GM19099 (cell line): ENCODE results near the gene SCRN2.
A peak's percentile ranks its signal among the peaks of the same experiment; 100 is the strongest.

Source experiments
- POLR2A ChIP-seq: IDR thresholded peaks from 3 replicates; pipeline ENCODE4 v1.6.1; 2011; ENCODE audit warnings: low read depth; ENCODE audit not compliant: insufficient read length; ENCODE audit errors: extremely low read depth

Gene SCRN2

GRCh38 chr17:47822785-47823184 lies 18.3 kb downstream of the SCRN2 start:
- TF ChIP-seq POLR2A, result no peak

- TF ChIP-seq POLR2A, result peak; percentile 82
Observed at GRCh38 chr17:47821424-47822391, 19.4 kb downstream of the SCRN2 start, which contains the start of gene OSBPL7. Gene OSBPL7 (minus strand): TSS chr17:47821794. CDS start chr17:47820278, 1,516 bp downstream.

GRCh38 chr17:47821031-47821423 lies 20.0 kb downstream of the SCRN2 start:
- no peak for TF ChIP-seq POLR2A

- no peak for TF ChIP-seq POLR2A
Observed at GRCh38 chr17:47820033-47820789, 20.9 kb downstream of the SCRN2 start.

GRCh38 chr17:47819475-47819874 lies 21.6 kb downstream of the SCRN2 start:
- TF ChIP-seq POLR2A, result no peak

GRCh38 chr17:47818002-47818695 lies 22.9 kb downstream of the SCRN2 start:
- TF ChIP-seq POLR2A, result no peak

- no peak for TF ChIP-seq POLR2A
Observed at GRCh38 chr17:47816947-47817346, 24.1 kb downstream of the SCRN2 start.

- TF ChIP-seq POLR2A, result no peak
Observed at GRCh38 chr17:47816111-47816735, 24.9 kb downstream of the SCRN2 start.

- no peak for TF ChIP-seq POLR2A
Observed at GRCh38 chr17:47815106-47815918, 25.8 kb downstream of the SCRN2 start.

GRCh38 chr17:47813512-47814031 lies 27.5 kb downstream of the SCRN2 start:
- no peak for TF ChIP-seq POLR2A

GRCh38 chr17:47813077-47813476 lies 28.0 kb downstream of the SCRN2 start:
- no peak for TF ChIP-seq POLR2A

- no peak for TF ChIP-seq POLR2A
Observed at GRCh38 chr17:47812146-47812920, 28.7 kb downstream of the SCRN2 start.

GRCh38 chr17:47811709-47812108 lies 29.4 kb downstream of the SCRN2 start:
- TF ChIP-seq POLR2A, result no peak
